ENCODE results near the gene SLC25A1. TPM values are rescaled to one million over a fixed set of nuclear protein-coding genes. Genes with fewer than 3 reads are reported as not detected.

Gene SLC25A1
- total and polyA plus RNA-seq, 10 of the 15 experiments (the other 5 are each of a cell fraction or from before 2014, with no cell fraction given), result 2.3 to 79.0 (median 30.3) TPM

DNA sequence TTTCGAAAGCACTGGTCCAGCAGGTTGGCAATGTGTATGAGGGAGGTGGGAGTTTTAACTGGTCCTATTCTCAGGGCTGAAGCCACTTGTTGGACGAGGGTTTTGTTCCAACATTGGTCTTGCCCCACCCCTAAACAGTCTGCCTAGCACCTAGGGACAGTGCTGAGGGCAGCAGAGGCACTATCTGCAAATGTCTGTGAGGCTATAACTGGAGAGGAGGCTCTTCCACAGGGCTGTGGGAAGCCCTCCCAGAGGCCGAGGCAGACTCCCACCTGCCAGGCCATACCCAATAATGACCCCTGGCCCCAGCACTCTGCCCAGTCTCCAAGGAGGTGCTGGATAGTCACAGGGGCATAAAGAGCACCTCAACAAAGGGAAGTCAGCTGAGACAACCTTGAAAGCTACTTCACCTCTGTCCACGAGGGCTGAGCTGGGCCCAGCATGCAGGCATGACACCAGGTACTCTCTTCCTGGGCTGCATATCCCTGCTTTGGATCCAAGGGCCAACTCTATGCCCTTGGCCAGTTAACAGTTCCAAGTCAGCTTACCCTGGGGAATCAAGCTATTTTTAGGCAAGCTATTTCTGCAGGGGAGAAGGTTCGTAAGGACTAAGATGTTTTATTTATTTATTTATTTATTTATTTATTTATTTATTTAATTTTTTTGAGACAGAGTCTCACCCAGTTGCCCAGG is 40.2 kb upstream of the SLC25A1 start:
- POLR2A ChIA-PET, result no interaction called here
- Histone ChIP-seq H4K20me1 (ENCODE audit: control insufficient read depth, insufficient read depth) (no peaks in the 10 kb centered on the region), H3K27ac (ENCODE audit: control insufficient read depth, insufficient read depth) (no peak overlapping the region), H3K9me3 (replicated peaks; ENCODE audit: control insufficient read depth, insufficient read depth, low read length) (no peaks in the 10 kb centered on the region), H3K36me3 (ENCODE audit: control insufficient read depth in 2 of 2, insufficient read depth in 2 of 2, low read length in 1 of 2) (no peaks in the 10 kb centered on the region), H2AFZ (ENCODE audit: control insufficient read depth, low read depth, low read length) (no peak overlapping the region), H3K4me2 (ENCODE audit: control insufficient read depth, insufficient read depth) (no peak overlapping the region), H3K79me2 (ENCODE audit: control insufficient read depth, insufficient read depth, low read length) (no peaks in the 10 kb centered on the region), H3K9ac (ENCODE audit: control insufficient read depth, insufficient read depth, low read length) (no peak overlapping the region), H3K27me3 (replicated peaks in 1 of 2; ENCODE audit: control insufficient read depth in 2 of 2, insufficient read depth in 2 of 2, low read length in 1 of 2) (peaks cover 0 to 2% of the 10 kb centered on the region in 2 experiments; a peak in 2 of 4 replicates), H3K4me3 (no peak overlapping the region), H3K4me1 (ENCODE audit: control insufficient read depth, insufficient read depth, low read length) (no peaks in the 10 kb centered on the region; the same call in 1 of the 2 replicates)
- TF ChIP-seq SMAD1 (IDR thresholded peaks at IDR 0.05; ENCODE audit: low read depth, partially characterized antibody) (no peak), ZSCAN29 (IDR thresholded peaks at IDR 0.05) (no peak)
- CTCF ChIA-PET, result no interaction called here
- SMC1A ChIA-PET (ENCODE audit: uncharacterized antibody, unreplicated experiment), result interaction anchor here (0.6 to 1.1 kb wide), 2 partner anchors 46 to 73 kb away, joined by 3 read pairs; no protein-coding TSS in a partner anchor
- no TSS peak for BruUV-seq (replicated peaks)
- DNase-seq (ENCODE audit: low read depth, low spot score), result no peak
- in situ Hi-C loops (cut with MboI) (no loop called here), intact Hi-C loops (cut with micrococcal nuclease; ENCODE audit: unreplicated experiment) (loop anchor here (1.0 to 10.0 kb wide), 2 partner anchors 46 to 412 kb away; no protein-coding TSS in a partner anchor)
- RAD21 ChIA-PET (ENCODE audit: unreplicated experiment), result no interaction called here
- peak; percentile 21; the same call in 2 of the 3 replicates for ATAC-seq
- WGBS (ENCODE audit: insufficient coverage, insufficient replicate concordance, low lambda C conversion rate, missing lambda C conversion rate), result 15% methylated on average over 5 of the region's 5 CpGs
- no peak for FAIRE-seq

- TF ChIP-seq, protein P1, sequence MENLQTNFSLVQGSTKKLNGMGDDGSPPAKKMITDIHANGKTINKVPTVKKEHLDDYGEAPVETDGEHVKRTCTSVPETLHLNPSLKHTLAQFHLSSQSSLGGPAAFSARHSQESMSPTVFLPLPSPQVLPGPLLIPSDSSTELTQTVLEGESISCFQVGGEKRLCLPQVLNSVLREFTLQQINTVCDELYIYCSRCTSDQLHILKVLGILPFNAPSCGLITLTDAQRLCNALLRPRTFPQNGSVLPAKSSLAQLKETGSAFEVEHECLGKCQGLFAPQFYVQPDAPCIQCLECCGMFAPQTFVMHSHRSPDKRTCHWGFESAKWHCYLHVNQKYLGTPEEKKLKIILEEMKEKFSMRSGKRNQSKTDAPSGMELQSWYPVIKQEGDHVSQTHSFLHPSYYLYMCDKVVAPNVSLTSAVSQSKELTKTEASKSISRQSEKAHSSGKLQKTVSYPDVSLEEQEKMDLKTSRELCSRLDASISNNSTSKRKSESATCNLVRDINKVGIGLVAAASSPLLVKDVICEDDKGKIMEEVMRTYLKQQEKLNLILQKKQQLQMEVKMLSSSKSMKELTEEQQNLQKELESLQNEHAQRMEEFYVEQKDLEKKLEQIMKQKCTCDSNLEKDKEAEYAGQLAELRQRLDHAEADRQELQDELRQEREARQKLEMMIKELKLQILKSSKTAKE (IDR thresholded peaks at IDR 0.05; ENCODE audit: low read depth, poor library complexity, severe bottlenecking), result no peak
- TF ChIP-seq, protein P2, sequence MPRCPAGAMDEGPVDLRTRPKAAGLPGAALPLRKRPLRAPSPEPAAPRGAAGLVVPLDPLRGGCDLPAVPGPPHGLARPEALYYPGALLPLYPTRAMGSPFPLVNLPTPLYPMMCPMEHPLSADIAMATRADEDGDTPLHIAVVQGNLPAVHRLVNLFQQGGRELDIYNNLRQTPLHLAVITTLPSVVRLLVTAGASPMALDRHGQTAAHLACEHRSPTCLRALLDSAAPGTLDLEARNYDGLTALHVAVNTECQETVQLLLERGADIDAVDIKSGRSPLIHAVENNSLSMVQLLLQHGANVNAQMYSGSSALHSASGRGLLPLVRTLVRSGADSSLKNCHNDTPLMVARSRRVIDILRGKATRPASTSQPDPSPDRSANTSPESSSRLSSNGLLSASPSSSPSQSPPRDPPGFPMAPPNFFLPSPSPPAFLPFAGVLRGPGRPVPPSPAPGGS (IDR thresholded peaks at IDR 0.05; ENCODE audit: borderline replicate concordance, insufficient read depth, low read depth, low read length, poor library complexity, severe bottlenecking), result no peak
- no peak for TF ChIP-seq SIN3A (IDR thresholded peaks at IDR 0.05; ENCODE audit: low read depth, low read length)
- no peak for TF ChIP-seq CREM (IDR thresholded peaks at IDR 0.05; ENCODE audit: low read depth)
- no peak for TF ChIP-seq MTA3 (IDR thresholded peaks at IDR 0.05; ENCODE audit: borderline replicate concordance, low read length)
- ATAC-seq (no peak), DNase-seq (ENCODE audit: low read depth, low spot score) (no peak), FAIRE-seq (no peak)
- no TSS peak for BruUV-seq (replicated peaks)
- Histone ChIP-seq H3K27ac (ENCODE audit: control insufficient read depth, insufficient read depth) (no peak overlapping the region), H3K4me2 (ENCODE audit: control insufficient read depth, insufficient read depth) (no peak overlapping the region), H3K9ac (ENCODE audit: control insufficient read depth, insufficient read depth, low read length) (no peak overlapping the region), H3K79me2 (ENCODE audit: control insufficient read depth, insufficient read depth, low read length) (no peaks in the 10 kb centered on the region), H3K4me3 (no peak overlapping the region), H3K4me1 (ENCODE audit: control insufficient read depth, insufficient read depth, low read length) (no peaks in the 10 kb centered on the region; the same call in 1 of the 2 replicates), H3K9me3 (replicated peaks; ENCODE audit: control insufficient read depth, insufficient read depth, low read length) (no peaks in the 10 kb centered on the region), H4K20me1 (ENCODE audit: control insufficient read depth, insufficient read depth) (no peaks in the 10 kb centered on the region), H2AFZ (ENCODE audit: control insufficient read depth, low read depth, low read length) (no peak overlapping the region), H3K27me3 (replicated peaks in 1 of 2; ENCODE audit: control insufficient read depth in 2 of 2, insufficient read depth in 2 of 2, low read length in 1 of 2) (peaks cover 0 to 2% of the 10 kb centered on the region in 2 experiments; a peak in 2 of 4 replicates), H3K36me3 (ENCODE audit: control insufficient read depth in 2 of 2, insufficient read depth in 2 of 2, low read length in 1 of 2) (no peaks in the 10 kb centered on the region)
- ChIA-PET SMC1A (ENCODE audit: uncharacterized antibody, unreplicated experiment) (interaction anchor here (1.5 kb wide), 1 partner anchor 19 kb away, joined by 3 read pairs; no protein-coding TSS in a partner anchor), POLR2A (no interaction called here), RAD21 (ENCODE audit: unreplicated experiment) (no interaction called here), CTCF (interaction anchor here (1.2 kb wide), 1 partner anchor 413 kb away, joined by 4 read pairs; no protein-coding TSS in a partner anchor)
- in situ Hi-C loops (cut with MboI) (no loop called here), intact Hi-C loops (cut with micrococcal nuclease; ENCODE audit: unreplicated experiment) (loop anchor here (10.0 kb wide), 1 partner anchor 48 kb away; no protein-coding TSS in a partner anchor)
- 41% methylated on average over 5 of the region's 5 CpGs for WGBS (ENCODE audit: insufficient coverage, insufficient replicate concordance, low lambda C conversion rate, missing lambda C conversion rate)
Measured at GRCh38 chr22:19216579-19216978, 38.0 kb upstream of the SLC25A1 start.

Measured in GM12878 (cell line).